Measurements from ENCODE around the gene BTN3A1.
"Not testable (repeated sequence)": the region's sequence is repeated elsewhere in the genome, so short reads cannot be mapped to it uniquely, and the experiment has no call there.

Gene BTN3A1

GRCh38 chr6:26401987-26402658 is at the start of gene BTN3A1:
Gene BTN3A1 (plus strand): TSS chr6:26402275. CDS start chr6:26405564, 3,289 bp downstream.
- DNase-seq, result peak; percentile 78 to 79

- DNase-seq, result no peak
These were observed 49.8 kb upstream of the BTN3A1 start for GRCh38 chr6:26352315-26352714.

GRCh38 chr6:26354162-26354561 is 47.9 kb upstream of the BTN3A1 start:
- DNase-seq, result no peak

- no peak for DNase-seq
These were observed 46.7 kb upstream of the BTN3A1 start for GRCh38 chr6:26355366-26355765.

- not testable (repeated sequence) for DNase-seq
These were observed 44.5 kb upstream of the BTN3A1 start for GRCh38 chr6:26357543-26357942.

GRCh38 chr6:26358511-26358981 is 43.5 kb upstream of the BTN3A1 start:
- DNase-seq, result no peak

GRCh38 chr6:26359765-26360164 is 42.3 kb upstream of the BTN3A1 start:
- DNase-seq, result no peak

GRCh38 chr6:26360451-26361416 is 41.3 kb upstream of the BTN3A1 start:
- DNase-seq, result peak in 1 of 2 experiments; percentile 30

GRCh38 chr6:26361544-26361943 is 40.5 kb upstream of the BTN3A1 start:
- DNase-seq, result no peak

- DNase-seq, result no peak
These were observed 39.8 kb upstream of the BTN3A1 start for GRCh38 chr6:26362093-26362835.

GRCh38 chr6:26362836-26363220 is 39.2 kb upstream of the BTN3A1 start:
- no peak for DNase-seq

GRCh38 chr6:26363882-26364701 is 38.0 kb upstream of the BTN3A1 start:
- DNase-seq, result peak in 1 of 2 experiments; percentile 37

- DNase-seq, result no peak
These were observed 36.5 kb upstream of the BTN3A1 start for GRCh38 chr6:26365633-26365995.

- DNase-seq, result no peak
These were observed 35.6 kb upstream of the BTN3A1 start for GRCh38 chr6:26366504-26366903.

- no peak for DNase-seq
These were observed 35.0 kb upstream of the BTN3A1 start for GRCh38 chr6:26367114-26367513.

GRCh38 chr6:26371813-26372212 is 30.3 kb upstream of the BTN3A1 start:
- not testable (repeated sequence) for DNase-seq

- no peak for DNase-seq
These were observed 29.5 kb upstream of the BTN3A1 start for GRCh38 chr6:26372308-26373144.

GRCh38 chr6:26375270-26375669 is 26.8 kb upstream of the BTN3A1 start:
- DNase-seq, result no peak

GRCh38 chr6:26377719-26378118 is 24.4 kb upstream of the BTN3A1 start:
- DNase-seq, result no peak

GRCh38 chr6:26378143-26378542 is 23.9 kb upstream of the BTN3A1 start:
- DNase-seq, result not testable (repeated sequence)

GRCh38 chr6:26379292-26379691 is 22.8 kb upstream of the BTN3A1 start:
- no peak for DNase-seq

All from activated T-cell treated with anti-CD3 and anti-CD28 coated beads, Interleukin-2, amount 50 U/mL, for 48 hours (primary cell).